Measurements from ENCODE around the gene ISCU.

DNA sequence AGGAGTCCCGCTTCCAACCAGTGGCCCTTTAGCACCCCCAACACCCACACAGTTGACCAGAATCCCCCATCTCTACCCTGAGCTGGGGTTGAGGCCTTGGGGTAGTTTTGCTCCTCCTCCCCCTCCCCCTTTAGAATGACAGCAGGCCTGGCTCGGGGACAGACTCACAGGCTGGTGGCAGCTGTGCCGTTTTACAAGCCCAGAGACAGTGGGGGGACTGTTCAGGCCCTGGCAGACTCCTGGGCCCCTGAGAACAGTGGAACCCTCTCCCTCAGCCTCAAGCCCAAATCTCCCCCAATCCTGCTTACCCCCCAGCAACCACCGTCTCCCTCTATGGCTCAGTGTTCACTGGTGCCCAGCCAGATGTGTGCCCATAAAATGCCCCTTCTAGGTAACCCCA, 25.4 kb downstream of the ISCU start:
- TF ChIP-seq POLR2A (IDR thresholded peaks at IDR 0.05), result no peak
- TF ChIP-seq, protein P1, sequence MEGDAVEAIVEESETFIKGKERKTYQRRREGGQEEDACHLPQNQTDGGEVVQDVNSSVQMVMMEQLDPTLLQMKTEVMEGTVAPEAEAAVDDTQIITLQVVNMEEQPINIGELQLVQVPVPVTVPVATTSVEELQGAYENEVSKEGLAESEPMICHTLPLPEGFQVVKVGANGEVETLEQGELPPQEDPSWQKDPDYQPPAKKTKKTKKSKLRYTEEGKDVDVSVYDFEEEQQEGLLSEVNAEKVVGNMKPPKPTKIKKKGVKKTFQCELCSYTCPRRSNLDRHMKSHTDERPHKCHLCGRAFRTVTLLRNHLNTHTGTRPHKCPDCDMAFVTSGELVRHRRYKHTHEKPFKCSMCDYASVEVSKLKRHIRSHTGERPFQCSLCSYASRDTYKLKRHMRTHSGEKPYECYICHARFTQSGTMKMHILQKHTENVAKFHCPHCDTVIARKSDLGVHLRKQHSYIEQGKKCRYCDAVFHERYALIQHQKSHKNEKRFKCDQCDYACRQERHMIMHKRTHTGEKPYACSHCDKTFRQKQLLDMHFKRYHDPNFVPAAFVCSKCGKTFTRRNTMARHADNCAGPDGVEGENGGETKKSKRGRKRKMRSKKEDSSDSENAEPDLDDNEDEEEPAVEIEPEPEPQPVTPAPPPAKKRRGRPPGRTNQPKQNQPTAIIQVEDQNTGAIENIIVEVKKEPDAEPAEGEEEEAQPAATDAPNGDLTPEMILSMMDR (IDR thresholded peaks at IDR 0.05 in 4 of 5, conservative IDR thresholded peaks at IDR 0.05 in 1 of 5), result no peak

Measured in gastrocnemius medialis (tissue), 4 donors.